Erythroblast (primary cell): ENCODE results near the gene SEMA4B.

ENCODE experiments used
- GATA1 ChIP-seq: IDR thresholded peaks from 2 replicates; pipeline ENCODE4 v1.6.1; 2011; ENCODE audit warnings: low read depth, mild to moderate bottlenecking, control low read depth, low read length, moderate library complexity
- POLR2A ChIP-seq: IDR thresholded peaks from 2 replicates; pipeline ENCODE4 v1.6.1; 2011; ENCODE audit warnings: mild to moderate bottlenecking, low read length

DNA sequence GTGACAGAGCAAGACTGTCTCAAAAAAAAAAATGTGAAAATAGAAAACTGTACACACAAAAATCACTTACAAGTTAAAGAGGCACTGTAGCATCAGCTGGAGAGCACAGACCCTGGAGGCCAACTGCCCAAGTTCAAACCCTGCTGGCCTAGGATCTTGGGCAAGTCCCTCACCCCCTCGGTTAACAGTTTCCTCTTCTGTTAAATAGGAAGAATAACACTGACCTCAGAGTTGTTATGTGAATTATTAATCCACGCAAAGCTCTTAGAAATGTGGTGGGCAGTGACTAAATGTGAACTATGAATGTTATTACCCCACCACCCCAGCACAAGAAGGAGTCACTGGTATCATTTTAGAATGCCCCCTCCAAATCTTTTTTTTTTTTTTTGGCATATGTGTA lies 21.4 kb downstream of the SEMA4B start:
- TF ChIP-seq POLR2A, result no peak
- TF ChIP-seq GATA1, result no peak
